NCI-H510A (cell line): ENCODE measurements around the gene PURB.
"Not testable (repeated sequence)": the region's sequence is repeated elsewhere in the genome, so short reads cannot be mapped to it uniquely, and the experiment has no call there.

Experiments used
- DNase-seq: peaks from one replicate; lab custom pipeline; 2025; lab: John Stamatoyannopoulos, UW

Gene PURB

DNA sequence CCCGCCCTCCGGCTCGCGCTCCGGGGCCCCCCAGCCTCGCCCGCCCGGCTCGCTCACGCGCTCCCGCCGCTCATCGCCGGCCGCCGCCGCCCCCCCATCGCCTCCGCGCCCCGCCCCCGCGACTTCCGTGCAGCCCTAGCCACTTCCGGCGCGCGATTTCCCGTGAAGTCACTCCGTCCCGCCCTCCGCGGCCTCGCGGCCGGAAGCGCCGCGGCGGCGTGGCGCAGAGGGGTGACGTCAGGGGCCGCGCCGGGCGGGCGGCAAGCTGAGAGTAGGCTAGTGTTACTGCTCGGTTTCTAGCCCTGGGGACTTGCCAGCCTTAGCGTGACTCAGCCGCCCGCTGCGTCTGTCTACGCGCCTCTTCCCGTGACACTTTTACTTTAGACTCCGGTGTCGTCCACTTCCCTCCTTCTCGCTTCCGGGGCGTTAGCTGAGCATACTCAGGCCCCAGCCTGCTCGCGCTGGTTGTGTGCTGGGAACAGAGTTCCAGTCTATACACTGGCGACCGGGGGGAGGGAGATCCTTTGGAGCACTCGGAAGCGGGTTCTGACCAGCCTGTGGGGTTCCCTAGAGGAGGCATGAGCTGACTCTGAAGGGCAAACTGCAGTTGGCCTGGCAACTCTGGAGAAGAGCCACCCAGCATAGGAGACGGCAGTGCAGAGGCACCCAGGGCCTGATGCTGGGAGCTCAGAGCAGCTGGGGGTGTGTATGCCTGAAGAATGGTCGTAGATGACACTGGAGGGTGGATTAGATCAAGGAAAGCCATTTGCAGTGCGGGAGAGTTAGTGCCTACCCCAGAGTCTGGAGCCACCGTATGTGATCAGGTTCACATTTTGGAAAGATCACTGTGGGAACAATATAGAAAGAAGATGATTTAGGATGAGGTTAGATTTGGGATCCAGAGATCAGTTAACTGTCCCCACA, at the start of gene PURB:
Gene PURB, minus strand, starts transcription at position 137 of the 924 bp plus-strand sequence. CDS start 182 bp downstream, outside the sequence.
- peak; percentile 92 for DNase-seq

DNA sequence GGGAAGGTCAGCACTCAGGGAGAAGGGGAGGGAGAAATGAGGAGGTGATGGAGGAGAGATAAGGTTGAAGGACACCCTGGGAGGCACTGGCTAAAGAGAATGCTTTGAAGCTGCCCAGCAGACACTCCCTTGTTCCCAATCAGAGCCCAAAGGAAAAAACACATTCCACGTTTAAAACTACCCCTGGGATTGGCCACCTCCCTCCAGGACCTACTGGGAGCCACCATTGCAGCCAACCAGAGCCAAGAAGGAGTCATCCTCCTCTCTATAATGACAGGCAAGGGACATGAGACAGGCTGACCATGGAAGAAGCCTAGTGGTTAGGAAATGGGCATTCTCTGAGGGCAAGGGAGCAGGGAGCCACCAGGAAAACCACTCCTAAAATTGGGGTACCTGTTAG, 49.7 kb upstream of the PURB start:
- DNase-seq, result no peak

GRCh38 chr7:44934510-44934909, 49.2 kb upstream of the PURB start:
- not testable (repeated sequence) for DNase-seq

- DNase-seq, result no peak
Measured at GRCh38 chr7:44930921-44931320, 45.6 kb upstream of the PURB start.

GRCh38 chr7:44922351-44922694, 37.0 kb upstream of the PURB start:
- no peak for DNase-seq

DNA sequence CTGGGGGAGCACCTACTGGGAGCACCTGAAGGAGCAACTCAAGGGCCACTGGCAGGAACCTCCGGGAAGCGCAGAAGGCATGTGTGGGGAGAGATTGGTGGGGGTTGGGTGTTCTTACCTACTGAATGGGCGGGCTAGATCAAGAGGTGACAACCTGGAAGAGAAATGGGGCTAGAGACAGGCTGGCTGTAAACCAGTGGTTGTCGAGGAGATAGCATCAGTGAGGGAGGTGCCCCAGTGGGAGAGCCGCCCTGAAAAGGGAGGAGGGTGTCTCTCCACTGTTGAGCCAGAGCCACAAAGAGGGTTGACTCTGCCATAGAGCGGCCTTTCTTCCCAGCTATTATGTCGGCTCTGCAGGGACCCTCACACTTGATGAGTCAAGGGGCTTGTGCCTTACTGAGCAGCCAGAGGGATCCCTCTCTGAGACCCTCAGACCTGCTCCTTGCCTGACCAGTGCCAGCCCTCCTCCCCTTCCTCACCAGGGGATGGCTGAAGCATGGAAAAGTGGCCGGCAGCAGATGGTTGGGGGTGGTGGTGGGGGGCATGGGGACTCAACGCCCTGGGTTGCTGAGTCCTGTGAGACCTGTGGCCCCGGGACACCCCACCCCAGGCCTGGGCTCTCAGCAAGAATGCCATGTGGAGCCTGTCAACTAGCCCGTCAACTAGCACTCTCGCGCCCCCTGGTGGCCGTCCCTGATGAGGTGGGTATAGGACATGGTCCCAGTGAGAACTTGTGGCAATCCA, 36.4 kb upstream of the PURB start:
- DNase-seq, result peak; percentile 1

GRCh38 chr7:44920119-44920518, 34.8 kb upstream of the PURB start:
- DNase-seq, result no peak

- no peak for DNase-seq
Measured at GRCh38 chr7:44918029-44918428, 32.7 kb upstream of the PURB start.

DNA sequence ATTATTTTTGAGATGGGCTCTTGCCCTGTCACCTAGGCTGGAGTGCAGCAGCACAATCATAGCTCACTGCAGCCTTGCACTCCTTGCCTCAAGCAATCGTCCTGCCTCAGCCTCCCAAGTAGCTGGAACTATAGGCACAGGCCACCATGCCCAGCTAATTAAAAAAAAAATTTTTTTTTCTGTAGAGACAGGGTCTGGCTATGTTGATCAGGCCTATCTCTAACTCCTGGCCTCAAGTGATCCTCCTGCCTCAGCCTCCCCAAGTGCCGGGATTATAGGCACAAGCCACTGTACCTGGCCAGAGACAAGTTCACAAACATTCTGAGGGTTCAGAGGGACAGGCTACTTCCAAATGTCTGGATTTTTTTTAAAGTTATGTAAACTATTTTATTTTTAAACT, 32.1 kb upstream of the PURB start:
- DNase-seq, result no peak

- DNase-seq, result no peak
Measured at GRCh38 chr7:44914992-44915607, 29.8 kb upstream of the PURB start.

- peak; percentile 2 for DNase-seq
Measured at GRCh38 chr7:44912775-44913347, 27.5 kb upstream of the PURB start.

GRCh38 chr7:44911911-44912310, 26.6 kb upstream of the PURB start:
- no peak for DNase-seq

GRCh38 chr7:44909596-44910389, 24.5 kb upstream of the PURB start:
- DNase-seq, result no peak

- DNase-seq, result no peak
Measured at GRCh38 chr7:44906965-44907364, 21.6 kb upstream of the PURB start.

DNA sequence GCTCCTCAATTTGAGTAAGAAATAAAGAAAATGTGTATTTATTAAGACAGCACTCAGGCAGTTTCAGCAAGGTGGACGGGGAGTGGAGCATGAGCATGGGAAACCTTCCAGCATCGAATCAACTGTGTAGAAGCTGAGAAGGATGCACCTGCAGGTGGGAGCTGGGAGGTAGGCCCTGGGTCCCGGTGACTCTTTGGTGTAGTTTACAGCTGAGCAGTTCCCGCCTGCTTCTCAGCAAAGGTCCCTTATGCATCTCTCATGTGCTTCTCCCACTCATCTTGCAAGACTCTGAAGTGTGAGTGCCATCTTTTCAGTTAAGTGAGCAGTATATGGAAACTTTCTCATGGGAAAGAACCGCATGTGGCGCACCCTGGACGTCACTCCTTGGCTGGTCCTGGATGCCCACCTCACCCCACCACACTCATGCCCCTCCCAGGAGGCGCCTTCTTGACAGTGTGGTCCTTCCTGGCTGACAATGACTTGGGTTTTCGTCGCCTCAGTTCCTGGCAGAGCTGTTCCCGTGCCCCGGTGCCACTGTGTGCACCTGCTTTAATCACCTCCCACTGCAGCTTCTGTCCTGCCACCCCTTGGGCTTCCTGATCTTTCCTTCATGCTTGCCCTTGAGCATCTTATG, 19.8 kb upstream of the PURB start:
- DNase-seq, result no peak

DNA sequence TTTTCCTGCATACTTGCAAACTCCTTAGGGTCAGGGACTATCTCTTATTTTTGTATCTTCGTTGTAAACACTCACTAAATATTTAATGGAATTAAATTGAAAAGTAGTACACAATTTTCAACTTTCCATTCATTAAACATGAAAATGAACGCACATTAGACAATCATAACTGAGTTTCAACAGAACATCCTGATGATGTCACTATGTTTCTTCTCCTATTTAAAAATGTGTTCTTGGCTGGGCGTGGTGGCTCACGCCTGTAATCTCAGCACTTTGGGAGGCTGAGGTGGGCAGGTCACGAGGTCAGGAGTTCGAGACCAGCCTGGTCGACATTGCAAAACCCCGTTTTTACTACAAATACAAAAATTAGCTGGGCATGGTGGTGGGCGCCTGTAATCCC, 14.1 kb upstream of the PURB start:
- DNase-seq, result no peak

DNA sequence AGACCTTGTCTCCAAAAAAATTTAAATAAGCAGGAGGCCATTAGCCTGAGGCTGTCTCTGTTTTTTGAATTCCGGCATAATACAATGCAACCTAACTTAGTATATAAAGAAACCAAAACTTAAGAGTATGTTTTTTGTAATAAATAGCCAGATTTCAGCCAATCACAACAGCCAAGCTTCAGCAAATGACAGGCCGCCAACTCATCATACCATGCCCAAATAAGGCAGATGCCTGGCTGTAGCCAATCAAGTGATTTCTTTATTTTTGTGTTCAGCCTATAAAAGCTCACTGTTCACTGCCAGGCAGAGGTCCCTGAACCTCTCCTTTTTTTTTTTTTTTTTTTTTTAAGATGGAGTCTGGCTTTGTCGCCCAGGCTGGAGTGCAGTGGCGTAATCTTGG, 12.7 kb upstream of the PURB start:
- DNase-seq, result no peak

DNA sequence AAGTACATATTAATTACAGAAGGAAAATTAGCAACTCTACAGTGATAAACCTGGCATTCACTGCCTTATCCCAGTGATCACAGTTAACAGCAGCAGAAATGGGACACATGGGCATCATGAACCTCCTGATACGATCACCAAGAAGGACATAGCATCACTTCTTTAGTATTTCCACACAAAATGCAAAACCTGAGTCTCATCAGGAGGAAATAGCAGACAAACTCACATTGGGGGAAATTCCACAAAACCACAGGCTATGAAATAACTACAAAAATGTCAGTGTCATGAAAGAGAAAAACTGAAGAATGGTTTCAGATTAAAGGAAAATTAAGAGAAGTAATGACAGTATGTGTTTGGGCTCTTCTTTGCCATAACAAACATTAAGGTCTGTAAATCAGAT, 12.0 kb upstream of the PURB start:
- DNase-seq, result no peak

- no peak for DNase-seq
Measured at GRCh38 chr7:44894888-44895580, 9.7 kb upstream of the PURB start.

DNA sequence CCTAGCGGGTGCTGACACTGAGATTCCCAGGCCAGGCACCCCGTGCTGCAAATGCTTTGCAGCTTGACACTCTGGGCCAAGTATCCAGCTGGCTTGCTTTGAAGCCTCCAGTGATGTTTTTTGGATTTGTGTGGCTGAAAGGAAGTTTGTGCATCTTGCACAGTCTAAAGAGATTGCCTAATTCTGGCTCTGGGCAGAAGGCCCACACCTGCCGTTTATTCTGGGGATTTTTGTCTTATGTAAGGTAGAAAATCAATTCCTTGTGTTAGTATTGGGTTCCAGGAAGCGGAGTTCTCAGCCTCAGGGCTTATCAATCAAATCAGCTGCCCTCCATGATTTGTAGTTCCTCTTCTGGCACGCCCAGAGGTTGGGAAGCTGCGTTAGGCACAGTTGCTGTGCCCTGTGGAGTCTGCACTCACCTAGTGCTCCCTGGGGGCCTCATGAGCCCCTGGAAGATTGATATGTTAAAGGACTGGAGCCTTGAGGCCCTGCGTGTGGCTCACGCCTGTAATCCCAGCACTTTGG, 8.4 kb upstream of the PURB start:
- no peak for DNase-seq
